GM18867 (cell line): Measurements from ENCODE around the gene BLM.

Experiments used
- ATAC-seq: cut with Tn5 transposase; IDR thresholded peaks from one replicate; pipeline ENCODE4 v1.9.1; 2021; ENCODE audit warnings: mild to moderate bottlenecking, moderate library complexity; ENCODE audit not compliant: unreplicated experiment

Gene BLM

GRCh38 chr15:90780916-90781315 is 63.8 kb downstream of the BLM start:
- no peak for ATAC-seq

GRCh38 chr15:90782442-90782841 is 65.3 kb downstream of the BLM start:
- ATAC-seq = no peak

GRCh38 chr15:90787881-90788280 is 70.7 kb downstream of the BLM start:
- no peak for ATAC-seq

- ATAC-seq = no peak
These were observed 72.3 kb downstream of the BLM start for GRCh38 chr15:90789462-90789861.

GRCh38 chr15:90790057-90790456 is 72.9 kb downstream of the BLM start:
- no peak for ATAC-seq

- ATAC-seq = no peak
These were observed 73.4 kb downstream of the BLM start for GRCh38 chr15:90790561-90790960.

- no peak for ATAC-seq
These were observed 77.4 kb downstream of the BLM start for GRCh38 chr15:90794538-90794937.

- no peak for ATAC-seq
These were observed 82.6 kb downstream of the BLM start for GRCh38 chr15:90799639-90800170.

GRCh38 chr15:90801803-90802202 is 84.7 kb downstream of the BLM start:
- ATAC-seq = no peak

- no peak for ATAC-seq
These were observed 90.1 kb downstream of the BLM start for GRCh38 chr15:90807074-90807785.

- no peak for ATAC-seq
These were observed 90.6 kb downstream of the BLM start for GRCh38 chr15:90807786-90808086.

GRCh38 chr15:90808517-90809235 is 91.5 kb downstream of the BLM start:
- ATAC-seq = no peak

- no peak for ATAC-seq
These were observed 92.4 kb downstream of the BLM start for GRCh38 chr15:90809536-90809935.

GRCh38 chr15:90810354-90810753 is 93.2 kb downstream of the BLM start:
- ATAC-seq = no peak

GRCh38 chr15:90812171-90812957 is 95.2 kb downstream of the BLM start:
- ATAC-seq = no peak

GRCh38 chr15:90812958-90813265 is 95.8 kb downstream of the BLM start:
- ATAC-seq = no peak

GRCh38 chr15:90813796-90814190 is 96.6 kb downstream of the BLM start:
- ATAC-seq = no peak

- ATAC-seq = no peak
These were observed 97.2 kb downstream of the BLM start for GRCh38 chr15:90814191-90814821.

GRCh38 chr15:90816401-90817116 is 99.4 kb downstream of the BLM start:
- ATAC-seq = no peak

- ATAC-seq = no peak
These were observed 100.2 kb downstream of the BLM start for GRCh38 chr15:90817117-90818057.
